SU-DHL-6 (cell line): ENCODE results near the gene CRYZL1.

Experiments
- H2AFZ ChIP-seq: fragments of 200-600 bp; sonication (generic); 2 replicates; pipeline ENCODE4 v1.6.1; 2014; ENCODE audit warnings: low read depth, mild to moderate bottlenecking, moderate library complexity, mixed read lengths, antibody characterized with exemption, low read length; ENCODE audit not compliant: severe bottlenecking
- H3F3A ChIP-seq: fragments of 200-600 bp; shearing (Covaris generic); 2 replicates; pipeline ENCODE4 v1.6.0; 2016; ENCODE audit warnings: antibody characterized with exemption, mild to moderate bottlenecking; ENCODE audit not compliant: insufficient read depth
- H3K27ac ChIP-seq: fragments of 200-600 bp; sonication (generic); 2 replicates; pipeline ENCODE4 v1.5.1; 2016; ENCODE audit warnings: low read depth, mild to moderate bottlenecking, low read length, moderate library complexity, mixed read lengths
- H3K27me3 ChIP-seq: fragments of 200-600 bp; sonication (generic), shearing (Covaris generic); 2 replicates; pipeline ENCODE4 v1.6.0; 2014; ENCODE audit warnings: mild to moderate bottlenecking, low read length
- H3K36me3 ChIP-seq: fragments of 200-600 bp; sonication (generic); 2 replicates; pipeline ENCODE4 v1.6.1; 2014; ENCODE audit warnings: mild to moderate bottlenecking, low read length, mixed read lengths
- H3K4me2 ChIP-seq: fragments of 300-600, 200-600 bp; shearing (Covaris generic), sonication (generic); 2 replicates; pipeline ENCODE4 v1.6.0; 2014; ENCODE audit warnings: low read length, low read depth, mild to moderate bottlenecking; ENCODE audit not compliant: poor library complexity, severe bottlenecking
- H3K4me3 ChIP-seq: fragments of 200-600 bp; sonication (generic); 2 replicates; pipeline ENCODE4 v1.5.1; 2014; ENCODE audit warnings: antibody characterized with exemption, low read length, mild to moderate bottlenecking, mixed read lengths; ENCODE audit not compliant: insufficient read depth, poor library complexity, severe bottlenecking
- H3K79me2 ChIP-seq: fragments of 200-600 bp; sonication (generic); 2 replicates; pipeline ENCODE4 v1.6.1; 2014; ENCODE audit warnings: mild to moderate bottlenecking, low read length, moderate library complexity; ENCODE audit not compliant: insufficient read depth
- H3K9ac ChIP-seq: fragments of 200-600 bp; sonication (generic); 2 replicates; pipeline ENCODE4 v1.7.0; 2014; ENCODE audit warnings: mild to moderate bottlenecking, low read length
- H3K9me2 ChIP-seq: fragments of 200-600 bp; sonication (generic); replicated peaks from 2 replicates; pipeline ENCODE4 v1.6.1; 2014; ENCODE audit warnings: low read length; ENCODE audit not compliant: insufficient read depth
- H3K9me3 ChIP-seq: fragments of 200-600 bp; sonication (generic); 2 replicates; pipeline ENCODE4 v1.6.1; 2014; ENCODE audit warnings: low read length, mixed read lengths; ENCODE audit not compliant: insufficient read depth
- H4K20me1 ChIP-seq: fragments of 200-600 bp; sonication (generic); 2 replicates; pipeline ENCODE4 v1.6.1; 2014; ENCODE audit warnings: low read depth, mild to moderate bottlenecking, antibody characterized with exemption, low read length, moderate library complexity, mixed read lengths
- CTCF ChIP-seq: fragments of 200-600 bp; sonication (generic); IDR thresholded peaks from one replicate; pipeline ENCODE4 v1.5.1; 2017; ENCODE audit warnings: antibody characterized with exemption, mild to moderate bottlenecking, low read length, moderate library complexity; ENCODE audit not compliant: insufficient read depth, poor library complexity, severe bottlenecking
- EZH2phosphoT487 ChIP-seq: fragments of 200-600 bp; sonication (generic), shearing (Covaris generic); conservative IDR thresholded peaks from 2 replicates; pipeline ENCODE4 v1.6.1; 2018; ENCODE audit warnings: mild to moderate bottlenecking, antibody characterized with exemption, low read length, moderate library complexity, mixed read lengths

The CRYZL1 gene

DNA sequence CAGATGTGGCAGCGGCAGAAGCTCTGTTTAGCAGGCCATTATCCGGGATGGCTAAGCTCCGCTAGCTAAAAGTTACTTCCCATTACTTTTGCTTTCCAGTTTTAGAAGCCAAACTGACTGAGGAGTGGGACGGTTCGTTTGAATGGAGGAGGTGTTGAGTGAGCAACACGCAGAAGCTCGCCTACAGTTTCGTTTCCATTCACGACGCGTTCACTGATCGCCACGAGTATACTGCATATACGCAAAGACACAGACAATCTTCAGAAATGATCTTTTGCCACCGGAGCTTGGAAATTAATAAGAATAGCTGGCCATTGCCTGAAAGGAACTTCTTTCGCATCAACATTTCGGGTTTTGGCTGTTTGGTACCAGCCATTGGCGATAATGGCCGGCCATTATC is 84.1 kb downstream of the CRYZL1 start:
- no peaks in the 10 kb centered on the region for H3K9me3 ChIP-seq
- TF ChIP-seq CTCF (no peak), EZH2phosphoT487 (no peak)
- peaks cover 67% of the 10 kb centered on the region for H4K20me1 ChIP-seq
- H2AFZ ChIP-seq, result no peak overlapping the region
- H3F3A ChIP-seq, result peaks cover 29% of the 10 kb centered on the region; the same call in 1 of the 2 replicates
- H3K36me3 ChIP-seq, result peaks cover 89% of the 10 kb centered on the region
- no peak overlapping the region for H3K27ac ChIP-seq
- H3K4me3 ChIP-seq, result no peak overlapping the region
- no peaks in the 10 kb centered on the region for H3K27me3 ChIP-seq
- no peak overlapping the region for H3K9ac ChIP-seq
- H3K79me2 ChIP-seq, result peaks cover 86% of the 10 kb centered on the region
- no peak overlapping the region for H3K4me2 ChIP-seq
- no peaks in the 10 kb centered on the region for H3K9me2 ChIP-seq

- Histone ChIP-seq H3K36me3 (peaks cover 77% of the 10 kb centered on the region), H2AFZ (no peak overlapping the region), H3K4me3 (no peak overlapping the region), H3K9me3 (no peaks in the 10 kb centered on the region), H3K4me2 (no peak overlapping the region), H3K27me3 (no peaks in the 10 kb centered on the region), H3F3A (peaks cover 11% of the 10 kb centered on the region; the same call in 1 of the 2 replicates), H3K79me2 (peaks cover 98% of the 10 kb centered on the region), H3K9ac (no peak overlapping the region), H3K27ac (no peak overlapping the region), H4K20me1 (peaks cover 69% of the 10 kb centered on the region), H3K9me2 (no peaks in the 10 kb centered on the region)
- TF ChIP-seq CTCF (no peak), EZH2phosphoT487 (no peak)
Measured at GRCh38 chr21:33554982-33555344, 86.6 kb downstream of the CRYZL1 start.

GRCh38 chr21:33554236-33554981 is 87.1 kb downstream of the CRYZL1 start:
- no peak overlapping the region for H3K4me3 ChIP-seq
- no peak overlapping the region for H3K9ac ChIP-seq
- no peaks in the 10 kb centered on the region for H3K27me3 ChIP-seq
- no peak overlapping the region for H2AFZ ChIP-seq
- peaks cover 98% of the 10 kb centered on the region for H3K79me2 ChIP-seq
- H3K9me2 ChIP-seq, result no peaks in the 10 kb centered on the region
- H3F3A ChIP-seq, result peaks cover 11% of the 10 kb centered on the region; the same call in 1 of the 2 replicates
- H3K36me3 ChIP-seq, result peaks cover 77% of the 10 kb centered on the region
- H3K9me3 ChIP-seq, result no peaks in the 10 kb centered on the region
- H3K4me2 ChIP-seq, result no peak overlapping the region
- H3K27ac ChIP-seq, result no peak overlapping the region
- TF ChIP-seq CTCF (no peak), EZH2phosphoT487 (no peak)
- H4K20me1 ChIP-seq, result peaks cover 68% of the 10 kb centered on the region
